ENCODE data around the gene TRPM5.
A peak's percentile ranks its signal among the peaks of the same experiment; 100 is the strongest.

Gene TRPM5

DNA sequence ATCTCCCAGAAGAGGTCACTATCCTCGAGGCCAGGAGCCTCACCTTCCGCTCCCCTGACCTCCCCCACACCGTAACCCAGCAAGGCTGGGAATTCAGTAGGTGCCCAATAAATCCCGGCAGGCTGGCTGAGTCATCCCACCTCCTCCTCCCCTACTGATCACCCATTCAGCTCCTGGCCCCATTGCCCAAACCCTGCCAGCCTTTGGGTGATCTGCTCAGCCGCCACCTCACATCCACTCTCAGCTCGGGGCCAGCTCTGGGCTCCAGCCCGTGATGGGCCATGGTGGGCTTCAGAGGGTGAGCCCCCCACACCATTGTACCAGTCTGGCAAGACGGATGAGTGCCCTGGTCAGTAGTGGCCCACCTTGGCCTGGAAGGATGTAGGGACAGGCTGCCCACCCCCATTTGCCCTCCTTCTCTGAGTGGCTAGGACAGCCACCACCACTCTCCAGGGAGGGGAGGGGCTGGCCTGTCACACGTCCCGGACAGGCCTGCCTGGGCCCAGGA, 8.2 kb downstream of the TRPM5 start:
- no peak for DNase-seq (ENCODE audit: low spot score)

DNA sequence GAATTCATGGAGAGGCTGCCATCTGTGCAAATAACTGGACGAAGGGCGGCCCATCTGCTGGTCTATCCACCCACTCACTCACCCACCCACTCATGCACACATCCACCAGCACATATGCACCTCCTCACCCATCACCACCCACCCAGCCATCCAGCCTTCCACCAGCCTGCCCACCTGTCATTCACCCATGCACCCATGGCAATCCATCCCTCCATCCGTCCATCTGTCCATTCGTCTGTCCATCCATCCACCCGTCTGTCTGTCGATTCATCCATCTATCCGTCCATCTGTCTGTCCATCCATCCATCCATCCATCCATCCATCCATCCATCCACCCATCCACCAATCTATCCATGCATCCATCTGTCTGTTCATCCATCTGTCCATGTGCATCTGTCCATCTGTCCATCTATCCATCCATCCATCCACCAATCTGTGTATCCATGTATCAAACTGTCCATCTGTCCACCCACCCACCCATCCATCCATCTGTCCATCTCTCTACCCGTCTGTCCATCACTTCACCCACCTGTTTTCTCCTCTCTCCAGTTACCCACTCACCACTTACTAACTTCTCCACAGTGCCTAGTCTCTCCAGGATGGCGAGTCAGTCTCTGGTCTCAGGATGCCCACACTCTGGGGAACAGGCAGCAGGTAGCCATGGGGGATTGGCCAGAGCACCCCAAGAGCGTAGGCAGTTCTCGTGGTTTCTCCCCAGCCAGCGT, 8.9 kb downstream of the TRPM5 start:
- DNase-seq (ENCODE audit: low spot score), result no peak

DNA sequence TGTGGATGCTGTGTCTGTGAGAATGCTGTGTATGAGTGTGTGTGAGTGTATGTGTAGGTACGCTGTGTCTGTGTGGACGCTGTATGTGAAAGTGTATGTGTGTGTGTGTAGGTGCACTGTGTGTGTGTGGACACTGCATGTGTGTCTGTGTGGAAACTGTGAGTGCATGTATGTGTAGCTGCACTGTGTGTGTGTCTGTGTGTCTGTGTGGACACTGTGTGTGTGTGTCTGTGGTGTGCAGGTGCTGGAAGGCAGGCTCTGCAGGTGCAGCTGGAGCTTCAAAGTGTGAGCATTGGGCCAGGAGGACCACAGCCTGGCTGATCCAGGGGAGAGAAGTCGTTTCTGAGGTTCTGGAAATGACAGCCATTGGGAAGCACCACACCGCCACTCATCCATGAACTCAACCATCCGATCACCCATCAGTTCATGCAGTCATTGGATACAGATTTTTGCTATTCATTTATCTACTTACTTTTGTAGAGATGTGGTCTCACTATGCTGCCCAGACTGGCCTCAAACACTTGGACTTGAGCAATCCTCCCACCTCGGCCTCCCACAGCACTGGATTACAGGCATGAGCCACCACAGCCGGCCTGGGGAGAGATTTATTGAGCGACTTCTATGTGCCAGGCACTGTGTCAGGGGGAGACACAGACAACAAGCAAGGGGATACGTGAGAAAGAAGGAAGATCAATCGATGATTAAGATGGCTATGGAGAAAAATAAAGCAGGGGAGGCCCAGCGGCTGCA, 9.6 kb downstream of the TRPM5 start:
- no peak for DNase-seq (ENCODE audit: low spot score)

DNA sequence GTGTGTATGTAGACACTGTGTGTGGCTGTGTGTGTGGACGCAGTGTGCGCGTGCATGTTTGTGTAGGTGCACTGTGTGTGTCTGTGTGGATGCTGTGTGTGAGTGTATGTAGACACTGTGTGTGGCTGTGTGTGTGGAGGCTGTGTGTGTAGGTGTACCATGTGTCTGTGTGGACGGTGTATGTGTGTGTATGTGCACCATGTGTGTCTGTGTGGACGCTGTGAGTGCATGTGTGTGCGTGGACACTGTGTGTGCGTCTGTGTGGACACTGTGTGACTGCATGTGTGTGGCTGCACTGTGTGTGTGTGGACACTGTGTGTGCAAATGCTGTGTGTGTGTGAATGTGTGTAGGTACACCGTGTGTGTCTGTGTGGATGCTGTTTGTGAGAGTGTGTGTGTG, 10.3 kb downstream of the TRPM5 start:
- no peak for DNase-seq (ENCODE audit: low spot score)

DNA sequence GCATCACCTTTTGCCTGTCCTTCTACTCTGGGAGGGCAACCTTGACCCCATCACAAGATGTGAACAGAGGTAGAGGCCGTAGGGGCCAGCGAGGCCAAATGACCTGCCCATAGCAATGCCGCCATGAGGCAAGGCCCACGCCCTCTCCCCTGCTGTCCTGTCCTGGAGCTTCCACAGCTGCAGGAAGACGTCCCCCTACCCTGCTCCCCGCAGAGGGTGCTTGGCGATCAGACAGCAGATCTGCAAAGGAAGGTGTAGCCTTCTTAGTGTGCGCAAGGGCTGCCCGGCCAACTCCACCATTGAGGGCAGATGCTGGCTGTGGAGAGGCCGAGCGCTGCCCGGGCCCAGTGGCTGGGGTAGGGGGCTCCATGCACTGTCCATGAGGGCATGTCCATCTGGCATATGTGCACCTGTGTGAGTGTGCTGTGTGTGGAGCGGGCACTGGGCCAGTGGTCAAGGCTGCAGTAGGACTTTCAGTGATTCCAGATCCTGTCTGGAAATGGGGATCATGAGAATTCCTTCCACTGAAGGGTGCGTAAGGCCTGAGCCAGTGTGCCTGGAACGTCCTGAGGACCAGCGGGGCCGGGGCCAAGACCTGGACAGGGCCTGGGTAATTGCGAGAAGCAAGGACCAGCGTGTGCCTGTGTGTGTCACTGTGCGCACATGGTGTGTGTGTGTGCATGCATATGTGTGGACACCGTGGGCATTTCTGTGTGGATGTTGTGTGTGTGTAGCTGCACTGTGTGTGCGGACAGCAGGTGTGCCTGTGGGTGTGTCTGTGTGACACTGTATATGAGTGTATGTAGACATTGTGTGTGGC, 11.0 kb downstream of the TRPM5 start:
- DNase-seq (ENCODE audit: low spot score), result no peak

DNA sequence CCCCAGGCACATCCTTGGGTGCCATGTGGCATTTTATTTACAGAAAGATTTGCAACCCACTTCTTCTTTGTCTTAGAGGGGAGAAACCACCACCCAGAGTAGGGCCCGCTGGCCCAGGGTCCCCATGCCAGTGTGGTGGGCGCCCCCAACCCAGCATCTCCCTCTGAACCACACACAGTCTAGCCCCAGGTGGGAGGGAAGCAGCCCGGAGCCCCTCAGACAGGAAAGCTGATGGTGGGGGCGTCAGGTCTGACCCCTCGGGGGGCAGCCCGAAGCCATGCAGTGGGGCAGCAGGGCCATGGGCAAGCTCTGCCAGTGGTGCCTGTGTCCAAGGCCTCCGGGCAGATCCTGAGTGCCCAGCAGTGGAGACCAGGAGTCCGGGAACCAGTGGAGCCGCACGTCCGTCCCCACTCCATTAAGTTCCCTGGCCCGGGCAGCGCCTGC, 11.7 kb downstream of the TRPM5 start:
- DNase-seq (ENCODE audit: low spot score), result no peak

DNA sequence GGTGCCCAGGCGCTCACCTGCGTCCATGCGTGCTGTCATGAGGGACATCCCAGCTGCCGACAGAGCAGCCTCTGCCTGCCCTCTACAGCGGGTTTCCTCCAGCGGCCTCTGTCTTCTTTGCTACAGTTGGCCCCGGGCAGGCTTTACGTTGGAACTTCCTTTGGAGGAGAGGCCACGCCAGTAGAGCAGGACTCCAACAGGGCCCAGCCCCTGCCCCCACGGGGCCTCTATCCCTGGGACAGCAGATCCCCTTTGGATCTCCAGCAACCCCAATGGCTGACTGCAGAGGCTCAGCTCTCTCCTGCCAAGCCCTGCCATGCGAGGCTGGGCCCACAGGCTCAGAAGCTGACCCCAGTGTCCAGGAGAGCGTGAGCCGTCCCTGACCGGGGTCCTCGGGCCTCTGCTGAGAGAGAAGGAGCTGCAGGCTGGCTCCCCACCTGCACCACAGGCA, 12.1 kb downstream of the TRPM5 start:
- no peak for DNase-seq (ENCODE audit: low spot score)

DNA sequence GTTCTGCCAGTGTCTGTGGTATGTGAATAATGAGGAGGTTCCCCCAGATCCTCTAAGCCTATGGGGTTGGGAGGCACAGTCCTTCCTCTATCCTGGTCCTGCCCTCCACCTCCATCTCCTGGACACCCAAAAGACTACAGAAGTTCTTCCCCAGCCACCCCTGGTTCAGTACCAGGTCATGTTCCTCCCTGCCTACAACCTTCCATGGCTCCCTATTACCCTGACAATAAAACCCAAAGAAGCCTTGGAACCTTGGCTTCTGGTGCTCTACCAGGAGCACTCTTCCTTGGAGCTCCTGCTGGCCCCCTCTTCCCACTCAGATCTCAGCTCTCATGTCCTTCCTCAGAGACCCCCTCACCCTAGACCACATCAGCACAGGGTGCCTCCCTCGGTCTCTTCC, 12.9 kb downstream of the TRPM5 start:
- no peak for DNase-seq (ENCODE audit: low spot score)

DNA sequence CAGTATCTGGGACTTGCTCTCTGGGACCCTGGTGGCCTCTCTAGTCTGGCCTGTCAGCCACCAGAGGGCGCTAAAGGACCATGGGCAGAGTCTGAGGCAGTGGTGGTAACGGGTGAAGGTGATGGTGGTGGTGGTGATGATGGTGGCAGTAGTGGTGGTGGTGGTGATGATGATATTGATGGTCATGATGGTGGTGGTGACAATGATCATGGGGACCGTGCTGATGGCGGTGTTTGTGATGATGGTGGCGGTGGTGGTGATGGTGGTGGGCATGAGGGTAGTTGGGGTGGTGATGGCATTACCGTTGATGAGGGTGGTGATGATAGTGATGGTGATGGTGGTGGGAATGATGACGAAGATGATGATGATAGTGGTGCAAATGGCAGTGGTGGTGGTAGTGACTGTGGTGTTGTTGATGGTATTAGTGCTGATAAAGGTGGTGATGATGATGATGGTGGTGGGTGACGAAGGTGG, 16.0 kb downstream of the TRPM5 start:
- DNase-seq (ENCODE audit: low spot score), result peak; percentile 58

DNA sequence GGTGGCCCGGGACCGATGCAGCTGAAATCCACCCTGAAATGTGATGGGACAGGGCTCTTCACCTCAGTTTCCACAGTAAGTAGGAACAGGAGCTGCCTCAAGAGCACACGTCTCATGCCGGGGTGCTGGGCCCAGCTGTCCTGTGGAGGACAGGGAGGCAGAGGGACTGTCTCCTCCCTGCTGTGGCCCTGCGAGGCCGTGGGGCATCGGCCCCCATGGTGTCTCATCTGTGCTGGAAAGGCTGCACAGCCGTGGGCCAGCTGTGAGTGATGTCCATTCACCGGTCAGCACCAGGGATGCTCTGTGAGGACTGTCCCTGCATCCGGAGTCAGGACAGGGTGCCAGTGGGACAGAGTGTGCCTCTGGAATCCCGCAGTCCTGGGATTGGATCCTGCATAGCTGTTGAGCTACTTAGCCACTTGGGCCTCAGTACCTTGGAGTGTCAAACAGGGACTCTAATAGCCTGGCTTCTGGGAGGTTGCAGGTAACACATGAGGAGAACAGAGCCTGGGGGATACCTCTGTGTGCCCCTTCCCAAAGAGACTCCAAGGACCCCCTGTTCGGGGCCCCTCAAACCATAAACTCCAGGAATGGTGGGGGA, 16.5 kb downstream of the TRPM5 start:
- DNase-seq (ENCODE audit: low spot score), result no peak

DNA sequence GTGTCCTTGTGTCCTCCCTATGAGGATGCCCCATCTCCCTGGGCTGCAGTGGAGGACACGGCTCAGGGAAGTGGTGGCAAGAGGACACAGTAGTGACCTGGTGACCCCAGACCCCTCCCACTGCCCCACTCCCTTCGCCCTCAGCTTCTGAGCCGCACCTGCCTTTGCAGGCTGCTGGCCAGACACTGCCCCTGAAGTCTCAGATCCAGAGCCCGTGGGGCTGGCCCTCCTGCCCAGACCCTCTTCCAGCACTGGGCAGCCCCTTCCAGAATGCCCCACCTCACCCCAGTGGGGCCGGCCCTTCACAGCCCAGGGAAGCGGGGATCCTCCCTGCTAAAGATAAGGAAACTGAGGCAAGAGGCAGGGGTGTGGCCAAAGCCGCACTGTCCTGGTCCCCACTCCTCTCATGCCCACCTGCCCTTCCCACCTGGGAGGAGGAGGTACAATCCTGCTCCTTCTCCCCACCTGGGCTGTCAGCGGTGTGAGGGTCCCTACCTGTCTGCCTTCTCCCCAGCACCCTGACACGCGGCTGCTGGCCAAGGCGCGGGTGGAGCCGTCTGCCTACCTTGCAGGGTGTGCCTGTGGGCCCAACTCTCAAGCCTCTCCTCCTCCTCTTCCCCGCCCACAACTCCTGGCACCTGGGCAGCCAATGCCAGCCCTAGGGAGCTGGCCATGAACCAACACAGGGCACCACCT, 17.3 kb downstream of the TRPM5 start:
- no peak for DNase-seq (ENCODE audit: low spot score)

DNA sequence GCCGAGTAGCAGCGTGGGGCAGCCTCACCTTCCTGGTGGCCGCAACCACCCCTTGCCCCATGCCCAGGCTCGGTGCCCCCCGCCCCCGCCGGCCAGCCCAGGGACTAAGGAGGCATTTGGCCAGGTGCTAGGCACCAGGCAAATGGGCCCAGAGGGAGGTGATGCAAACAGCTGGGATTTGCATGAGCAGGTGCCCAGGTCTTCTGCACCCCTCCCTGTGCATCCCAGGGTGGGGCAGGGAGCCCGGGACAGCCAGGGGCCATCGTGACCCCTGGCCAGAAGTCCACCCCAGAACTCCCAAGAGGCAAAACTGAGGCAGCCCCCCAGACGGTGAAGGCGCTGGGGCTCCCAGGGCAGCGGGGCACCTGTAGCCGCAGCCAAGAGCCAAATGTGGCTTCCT, 18.1 kb downstream of the TRPM5 start:
- DNase-seq (ENCODE audit: low spot score), result no peak

DNA sequence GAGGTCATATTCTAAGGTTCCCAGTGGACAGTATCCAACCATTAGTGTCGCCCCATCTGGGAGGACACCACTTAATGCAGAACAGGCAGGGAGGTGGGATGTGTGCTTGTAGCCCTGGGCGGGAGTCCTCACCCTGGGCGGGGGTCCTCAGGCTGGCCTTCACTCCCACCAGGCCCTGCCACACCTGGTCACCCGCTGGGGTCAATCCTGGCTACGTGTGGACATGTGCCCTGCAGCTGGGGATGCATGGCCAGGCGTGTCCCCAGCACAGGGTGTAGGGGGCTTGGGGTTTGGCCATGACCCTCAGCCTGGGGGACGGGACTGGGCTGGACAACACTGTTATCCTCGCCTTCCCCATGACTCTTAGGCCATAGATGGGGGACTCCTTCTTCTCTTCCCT, 18.8 kb downstream of the TRPM5 start:
- DNase-seq (ENCODE audit: low spot score), result no peak

DNA sequence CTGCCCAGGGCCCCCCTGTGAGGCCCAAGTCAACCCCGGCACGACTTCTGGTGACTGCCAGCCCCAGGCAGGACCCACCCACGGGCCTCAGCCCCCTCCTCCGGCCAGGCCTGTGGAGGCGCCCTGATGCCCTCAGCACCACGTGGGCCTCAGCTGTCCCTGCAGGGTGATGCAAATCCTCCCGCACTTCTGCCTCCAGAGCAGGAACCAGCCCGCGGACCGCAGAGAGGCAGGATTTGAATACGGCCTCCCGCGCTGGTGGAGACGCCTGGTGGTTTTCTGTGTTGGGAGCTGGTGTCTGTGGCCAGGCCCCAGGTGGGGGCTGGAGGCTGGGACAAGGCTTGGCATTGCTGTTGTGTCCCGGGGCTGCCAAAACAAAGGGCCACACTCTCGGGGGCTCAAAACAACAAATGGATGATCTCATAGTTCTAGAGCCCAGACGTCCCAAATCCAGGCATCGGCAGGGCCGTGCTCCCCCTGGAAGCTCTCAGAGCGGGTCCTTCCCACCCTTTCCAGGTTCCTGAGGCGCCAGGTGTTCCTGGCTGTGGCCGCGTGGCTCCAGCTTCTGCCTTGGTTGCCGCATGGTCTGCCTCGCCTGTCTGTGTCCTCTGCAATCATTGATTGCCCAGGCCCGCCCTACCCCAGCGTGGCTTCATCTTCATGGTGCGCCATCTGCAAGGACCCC, 19.4 kb downstream of the TRPM5 start:
- DNase-seq (ENCODE audit: low spot score), result no peak

DNA sequence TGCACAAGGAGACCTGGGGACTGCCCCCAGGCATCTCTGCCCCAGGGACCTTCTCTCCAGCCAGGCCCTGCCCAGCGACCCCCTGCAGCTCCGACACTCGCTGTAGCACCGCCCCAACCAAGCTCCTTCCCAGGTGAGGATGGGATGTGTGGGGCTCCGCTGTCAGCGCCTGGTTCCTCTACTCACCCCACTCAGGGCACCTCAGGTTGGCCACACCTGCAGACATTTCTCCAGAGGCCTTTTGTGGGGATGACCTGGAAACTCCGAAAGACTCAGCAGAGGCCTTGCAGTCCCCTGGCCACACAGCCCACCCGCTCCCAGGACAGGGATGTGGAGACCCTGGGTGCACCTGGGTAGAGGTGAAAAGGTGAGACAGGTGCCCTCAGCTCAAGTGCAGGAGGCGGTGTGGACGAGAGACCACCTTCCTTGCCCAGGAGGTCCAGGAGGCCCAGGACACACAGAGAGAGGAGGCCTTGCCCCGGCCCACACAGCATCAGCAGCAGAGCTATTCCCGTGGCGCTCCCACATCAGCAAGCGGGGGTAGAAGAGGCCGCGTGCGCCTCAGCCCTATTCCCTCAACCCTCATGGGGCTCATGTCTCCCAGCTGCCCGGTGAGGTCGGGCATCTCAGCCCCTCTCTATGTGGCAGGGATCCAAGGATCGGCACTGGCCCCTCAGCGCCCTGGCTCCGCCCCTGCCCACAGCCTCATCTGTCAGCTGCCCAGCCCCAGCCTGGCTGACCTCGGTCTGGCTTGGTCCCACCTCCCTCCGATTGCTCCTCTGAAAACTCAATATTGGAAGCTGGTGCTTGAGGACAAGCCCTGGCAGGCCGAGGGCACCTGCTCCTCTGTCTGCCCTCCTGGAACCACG, 20.9 kb downstream of the TRPM5 start:
- no peak for DNase-seq (ENCODE audit: low spot score)

DNA sequence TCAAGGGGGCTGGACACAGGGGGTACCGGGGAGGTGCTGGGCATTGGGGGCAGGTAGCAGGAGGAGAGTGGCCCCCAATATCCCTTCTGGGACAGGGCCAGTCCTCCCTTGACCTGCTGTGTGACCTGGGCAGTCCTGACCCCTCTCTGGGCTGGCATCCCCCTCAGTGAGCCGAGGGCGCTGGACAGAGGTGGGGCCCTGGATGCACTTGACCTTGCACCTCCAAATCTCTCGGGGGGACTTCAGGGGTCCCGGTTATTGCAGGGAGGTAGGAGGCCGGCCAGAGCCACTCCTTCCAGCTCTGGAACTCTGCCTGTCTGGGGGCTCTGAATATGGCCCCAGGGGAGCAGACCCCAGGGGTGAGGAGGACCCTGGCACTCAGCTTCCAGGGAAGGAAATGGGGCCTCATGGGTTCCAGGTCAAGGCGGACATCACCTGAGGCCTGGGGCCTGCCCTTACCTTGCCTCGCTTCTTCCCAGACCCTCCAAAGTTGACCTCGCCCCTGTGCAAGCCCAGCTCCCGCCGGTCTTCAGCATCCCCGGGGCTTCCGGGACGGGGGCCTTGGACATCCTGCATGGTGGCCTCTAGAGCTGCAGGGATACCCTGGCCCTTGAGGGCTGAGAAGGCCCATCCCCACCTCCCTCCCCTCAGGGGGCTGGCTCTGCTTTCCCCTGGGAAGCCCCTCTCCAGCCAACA, 21.7 kb downstream of the TRPM5 start:
- DNase-seq (ENCODE audit: low spot score), result no peak

DNA sequence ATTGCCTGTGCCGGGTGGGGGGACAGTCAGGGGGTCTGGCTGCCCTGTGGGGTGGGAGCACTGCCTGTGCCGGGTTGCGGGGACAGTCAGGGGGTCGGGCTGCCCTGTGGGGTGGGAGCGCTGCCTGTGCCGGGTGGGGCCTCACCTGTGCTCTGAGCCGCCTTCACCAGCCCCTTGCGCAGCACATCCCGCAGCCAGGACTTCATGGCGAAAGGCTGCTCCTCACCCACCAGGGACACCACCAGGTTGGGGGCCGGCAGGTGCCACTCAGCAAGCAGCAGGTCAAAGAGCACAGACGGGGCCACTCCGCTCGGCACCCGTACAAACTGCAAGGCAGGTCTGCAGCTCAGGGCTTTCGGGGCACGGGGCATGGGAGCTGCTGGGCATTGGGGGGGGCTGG, 22.3 kb downstream of the TRPM5 start:
- DNase-seq (ENCODE audit: low spot score), result no peak

DNA sequence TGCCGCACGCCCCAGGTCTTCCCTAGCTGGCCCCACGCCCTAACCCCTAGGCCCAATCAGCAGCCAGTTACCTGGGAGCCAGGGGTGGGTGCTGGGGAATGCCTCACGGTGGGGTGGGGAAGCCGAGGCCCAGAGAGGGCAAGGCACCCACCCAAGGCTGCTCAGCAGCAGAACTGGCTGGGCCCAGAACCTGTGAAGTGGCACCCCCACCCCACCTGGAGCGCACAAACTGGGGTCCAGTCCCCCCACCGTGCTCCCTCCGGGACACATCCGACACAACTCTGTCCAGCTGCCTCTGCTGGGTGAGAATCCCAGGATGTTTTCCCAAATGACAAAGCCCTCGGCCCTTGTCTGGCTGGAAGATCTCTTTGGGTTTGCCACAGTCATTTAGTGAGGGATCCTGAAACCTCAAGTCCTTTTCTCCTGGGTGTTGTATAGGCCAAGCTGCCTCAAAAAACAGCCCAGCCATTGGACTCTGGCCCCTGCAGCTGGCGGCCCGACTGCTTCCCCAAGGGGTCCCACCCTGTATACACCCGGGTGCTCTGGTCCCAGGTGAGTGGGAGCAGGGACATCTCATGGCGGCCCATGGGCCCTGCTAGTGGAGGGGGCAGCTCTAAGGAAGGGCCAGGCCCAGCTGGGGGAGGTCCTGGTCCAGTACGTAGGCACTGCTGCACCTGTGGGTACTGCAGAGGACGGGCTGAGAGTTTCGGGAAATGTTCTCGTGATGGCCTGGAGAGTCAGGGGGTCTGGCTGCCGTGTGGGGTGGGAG, 22.9 kb downstream of the TRPM5 start:
- no peak for DNase-seq (ENCODE audit: low spot score)

All from kidney tubule cell (primary cell).